Head of caudate nucleus (tissue), 42 donors: ENCODE results near the gene TADA2B.
A peak's percentile ranks its signal among the peaks of the same experiment; 100 is the strongest.
"Not testable (repeated sequence)": the region's sequence is repeated elsewhere in the genome, so short reads cannot be mapped to it uniquely, and the experiment has no call there.

Experiments used
- DNase-seq, 42 donors: peaks; one replicate each; pipeline versions ENCODE4 v3.0.0 to v3.0.0-alpha.2; 2020 to 2021; ENCODE audit warnings: mixed read lengths in 7 of 42
- intact Hi-C: fragments of 100-400 bp; cut with DNase I; formaldehyde crosslinking; loops from one replicate; pipeline ENCODE4 v1.15.0; 2022

TADA2B gene

DNA sequence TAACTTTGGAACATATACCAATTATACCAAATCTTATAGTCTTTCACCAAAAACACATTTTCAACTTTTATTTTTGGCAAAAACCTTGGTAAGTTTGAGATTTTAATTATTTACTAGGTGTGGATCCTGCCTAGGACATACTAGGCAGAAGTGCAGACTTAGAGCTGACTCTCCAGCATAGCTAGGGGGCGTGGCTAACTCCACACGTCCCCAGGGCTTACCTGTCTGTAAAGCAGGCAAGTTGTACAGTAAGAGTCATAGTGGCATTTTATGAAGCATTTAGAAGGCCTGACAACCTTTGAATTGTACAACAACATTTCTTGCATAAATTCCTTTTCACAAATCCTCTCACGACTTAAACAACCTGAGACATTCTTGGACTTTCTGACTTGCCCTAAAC lies 43.9 kb downstream of the TADA2B start:
- intact Hi-C loops, result no loop called here
- DNase-seq, result no peak

DNA sequence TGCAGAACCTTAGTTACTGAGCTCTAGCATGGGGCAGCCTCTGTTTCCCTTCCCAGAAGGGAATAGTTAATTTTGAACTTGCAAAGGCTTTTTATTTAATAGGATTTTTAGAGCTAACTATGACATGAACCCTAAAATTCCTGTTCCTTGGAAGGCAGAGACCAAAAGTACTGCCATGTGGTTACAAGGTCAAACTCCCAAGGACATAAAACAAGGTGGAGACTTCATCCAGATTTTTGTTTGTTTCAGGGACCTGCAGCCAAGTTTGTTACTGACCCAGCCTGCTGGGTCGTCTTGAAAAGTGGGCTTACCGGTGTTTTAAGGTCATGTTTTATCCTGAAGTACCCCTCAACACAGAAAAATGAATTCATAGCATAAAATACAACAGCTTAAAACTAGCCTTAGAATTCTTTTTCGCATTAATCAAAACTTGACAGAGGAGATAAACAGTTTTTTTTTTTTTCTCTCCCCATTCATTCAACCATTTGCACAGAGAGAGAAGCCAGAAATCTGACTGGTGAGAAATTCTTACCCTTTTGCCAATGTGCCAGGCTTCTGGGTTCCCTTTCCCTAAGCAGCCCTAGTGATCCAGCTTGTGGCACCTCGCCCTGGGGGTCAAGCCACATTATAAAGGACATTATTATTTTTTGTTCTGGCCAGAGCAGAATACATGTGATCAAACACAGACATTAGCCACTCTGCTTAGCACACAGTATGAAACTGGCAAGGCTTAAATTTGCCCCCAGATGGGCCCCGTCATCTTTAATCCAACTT lies 46.2 kb downstream of the TADA2B start:
- intact Hi-C loops, result no loop called here
- DNase-seq, result peak in 9 of 42 donors; percentile 9 to 51 (median 19)

DNA sequence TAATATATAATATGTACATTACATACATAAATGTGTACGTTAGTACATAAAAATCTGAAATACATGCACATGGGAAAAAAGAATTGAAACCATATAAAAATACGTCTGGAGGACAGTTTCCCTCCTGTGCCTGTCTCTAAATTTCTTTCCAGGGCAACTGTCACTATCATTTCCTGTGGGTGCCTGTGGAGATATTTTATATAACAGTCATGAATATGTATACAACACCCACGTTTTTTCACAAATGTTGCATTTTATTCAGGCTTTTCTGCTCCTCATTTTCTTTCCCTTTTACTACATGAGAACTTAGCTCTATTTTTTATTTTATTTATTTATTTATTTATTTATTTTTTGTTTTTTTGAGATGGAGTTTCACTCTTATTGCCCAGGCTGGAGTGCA lies 48.9 kb downstream of the TADA2B start:
- intact Hi-C loops, result no loop called here
- peak in 2 of 42 donors; percentile 1 to 16 for DNase-seq

DNA sequence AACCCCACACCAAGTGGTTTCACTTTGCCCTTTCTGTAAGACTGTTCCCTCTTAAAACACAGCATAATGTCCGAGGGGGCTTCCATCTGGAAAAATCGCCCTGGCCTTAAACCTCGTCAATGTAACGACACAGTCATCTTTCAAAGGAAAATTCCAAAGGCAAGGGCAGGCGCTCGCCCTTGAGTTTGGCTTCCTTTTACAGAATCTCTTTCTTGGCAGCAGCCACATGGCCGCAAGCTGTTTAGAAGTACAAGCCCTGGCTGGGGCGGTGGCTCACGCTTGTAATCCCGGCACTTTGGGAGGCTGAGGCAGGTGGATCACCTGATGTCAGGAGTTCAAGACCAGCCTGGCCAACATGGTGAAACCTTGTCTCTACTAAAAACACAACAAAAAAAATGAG lies 51.7 kb downstream of the TADA2B start:
- peak in 7 of 42 donors; percentile 9 to 41 (median 22) for DNase-seq
- intact Hi-C loops, result no loop called here

DNA sequence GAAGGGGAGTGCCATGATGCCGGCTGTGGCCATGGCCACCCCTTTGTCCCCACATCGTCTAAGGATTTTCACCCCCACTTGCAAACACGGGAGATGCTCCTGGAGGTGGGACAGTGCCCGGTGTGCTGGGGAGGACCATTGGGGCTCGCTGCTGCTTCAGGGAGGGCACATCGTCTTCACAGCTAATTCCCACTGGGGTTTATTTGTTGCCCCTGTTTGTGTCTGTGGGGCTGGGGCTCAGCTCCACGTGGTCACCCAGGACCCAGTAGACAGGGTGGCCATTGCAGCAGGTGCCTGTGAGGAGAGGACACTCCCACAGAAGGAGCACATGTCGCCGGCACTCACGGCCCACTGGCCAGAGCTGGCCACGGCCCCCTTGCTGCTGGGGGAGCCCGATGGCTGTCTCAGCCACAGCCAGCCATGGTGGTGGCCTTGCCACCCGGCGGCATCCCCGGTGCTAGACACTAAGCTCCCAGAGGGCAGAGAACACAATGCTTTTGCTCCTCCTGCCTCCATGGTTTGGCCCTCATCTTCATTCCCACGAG lies 52.5 kb downstream of the TADA2B start:
- intact Hi-C loops, result no loop called here
- DNase-seq, result peak in 3 of 42 donors; percentile 2 to 6 (median 3)

DNA sequence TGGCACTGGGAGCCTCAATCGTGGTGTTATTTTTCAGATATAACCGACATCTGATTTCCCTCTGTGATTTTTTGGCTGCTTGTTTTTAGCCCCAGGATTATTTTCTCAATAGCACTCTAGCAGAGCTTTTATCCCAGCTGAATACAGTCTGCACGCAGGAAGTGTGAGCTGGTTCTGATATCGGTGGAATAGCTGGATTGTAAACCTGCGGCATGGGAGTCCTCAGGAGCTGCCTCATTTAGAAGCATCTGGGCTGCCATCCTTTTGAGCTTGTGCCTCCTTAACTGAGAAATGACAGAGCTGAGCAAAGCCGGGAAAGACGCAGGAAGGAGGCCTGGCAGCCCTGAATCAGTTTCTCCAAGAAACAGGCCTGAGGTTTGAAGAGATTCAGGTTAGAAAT lies 53.1 kb downstream of the TADA2B start:
- intact Hi-C loops, result no loop called here

DNA sequence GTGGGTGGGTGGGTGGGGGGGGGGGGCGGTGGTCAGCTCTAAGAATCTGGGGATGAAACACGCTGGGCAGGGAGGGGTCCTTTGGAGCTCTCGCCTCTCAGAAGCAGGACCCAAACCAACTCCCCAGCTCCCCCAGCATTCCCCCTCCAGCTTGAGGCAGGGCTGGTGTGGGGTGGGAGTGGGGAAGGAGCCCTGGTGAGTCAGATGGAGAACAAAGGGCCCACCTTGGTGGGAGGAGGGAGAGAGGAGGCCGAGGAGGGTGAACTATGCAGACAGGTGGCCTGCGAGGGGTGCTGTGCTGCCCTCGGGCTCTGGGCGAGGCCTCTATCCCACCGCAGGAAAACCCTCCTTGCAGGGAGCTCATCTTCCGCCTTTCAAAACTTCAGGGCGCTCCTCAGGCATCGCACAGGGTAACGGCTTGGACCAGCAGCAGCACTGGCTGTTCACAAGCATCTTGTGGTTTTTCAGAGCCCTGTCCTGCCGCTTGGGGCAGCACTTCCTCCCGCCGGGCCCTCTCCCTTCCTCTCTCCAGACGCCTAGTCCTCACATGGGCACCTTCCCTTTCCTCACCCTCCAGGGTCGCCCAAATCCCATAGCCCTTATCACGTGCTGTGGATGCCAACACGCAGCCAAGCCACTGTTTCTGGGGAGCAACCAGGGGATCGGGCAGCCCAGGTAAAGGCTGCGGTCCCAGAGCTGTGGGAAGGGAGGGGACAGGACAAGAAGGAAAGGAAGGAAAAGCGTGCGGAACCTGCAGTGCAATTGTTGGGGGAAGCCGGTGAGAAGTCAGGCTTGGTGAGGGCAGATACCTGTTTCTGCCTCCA lies 58.7 kb downstream of the TADA2B start:
- intact Hi-C loops, result no loop called here
- peak; percentile 69 to 92 (median 84) for DNase-seq

More for the DNA sequence above, 53.1 kb downstream of the TADA2B start:
- peak in 4 of 42 donors; percentile 1 to 22 (median 7) for DNase-seq

DNA sequence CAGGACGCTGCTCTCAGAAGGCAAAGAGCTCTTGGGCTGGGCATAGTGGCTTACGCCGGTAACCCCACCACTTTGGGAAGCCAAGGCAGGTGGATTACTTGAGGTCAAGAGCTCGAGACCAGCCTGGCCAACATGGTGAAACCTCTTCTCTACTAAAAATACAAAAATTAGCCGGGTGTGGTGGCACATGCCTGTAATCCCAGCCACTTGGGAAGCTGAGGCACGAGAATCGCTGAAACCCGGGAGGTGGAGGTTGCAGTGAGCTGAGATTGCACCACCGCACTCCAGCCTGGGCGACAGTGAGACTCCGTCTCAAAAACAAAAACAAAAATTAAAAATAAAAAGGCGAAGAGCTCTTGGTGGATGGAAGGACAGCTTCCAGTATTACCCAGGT lies 59.3 kb downstream of the TADA2B start:
- DNase-seq, result peak in 2 of 42 donors; percentile 14 to 32
- intact Hi-C loops, result not testable (repeated sequence)

DNA sequence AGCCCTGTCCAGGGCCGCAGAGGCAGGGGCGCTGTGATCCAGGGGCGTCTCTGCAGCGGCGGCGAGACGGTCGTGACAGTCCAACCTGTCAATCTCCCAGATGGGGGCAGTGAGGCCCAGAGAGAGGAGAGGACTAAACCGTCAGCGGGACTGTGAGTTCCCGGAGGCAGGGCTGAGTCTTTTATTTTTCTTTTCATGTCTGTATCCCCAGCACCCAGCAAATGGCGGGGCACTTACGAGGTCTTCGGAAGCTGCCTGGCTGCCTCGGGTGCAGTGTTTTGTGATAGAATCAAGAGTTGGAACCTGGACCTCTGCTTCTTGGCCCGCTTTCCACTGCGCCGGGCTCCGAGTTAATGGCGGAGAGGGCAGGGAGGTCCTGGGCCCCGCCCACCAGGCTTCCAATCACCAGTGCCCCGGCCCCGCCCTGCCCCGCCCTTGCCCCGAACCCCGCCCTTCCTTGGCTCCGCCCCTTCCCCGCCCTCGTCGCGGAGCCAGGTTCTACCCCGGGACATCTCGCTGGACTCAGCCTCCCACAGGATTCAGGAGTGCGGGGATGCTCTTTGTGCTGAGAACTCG lies 59.9 kb downstream of the TADA2B start:
- peak; percentile 80 to 96 (median 92) for DNase-seq
- intact Hi-C loops, result no loop called here

DNA sequence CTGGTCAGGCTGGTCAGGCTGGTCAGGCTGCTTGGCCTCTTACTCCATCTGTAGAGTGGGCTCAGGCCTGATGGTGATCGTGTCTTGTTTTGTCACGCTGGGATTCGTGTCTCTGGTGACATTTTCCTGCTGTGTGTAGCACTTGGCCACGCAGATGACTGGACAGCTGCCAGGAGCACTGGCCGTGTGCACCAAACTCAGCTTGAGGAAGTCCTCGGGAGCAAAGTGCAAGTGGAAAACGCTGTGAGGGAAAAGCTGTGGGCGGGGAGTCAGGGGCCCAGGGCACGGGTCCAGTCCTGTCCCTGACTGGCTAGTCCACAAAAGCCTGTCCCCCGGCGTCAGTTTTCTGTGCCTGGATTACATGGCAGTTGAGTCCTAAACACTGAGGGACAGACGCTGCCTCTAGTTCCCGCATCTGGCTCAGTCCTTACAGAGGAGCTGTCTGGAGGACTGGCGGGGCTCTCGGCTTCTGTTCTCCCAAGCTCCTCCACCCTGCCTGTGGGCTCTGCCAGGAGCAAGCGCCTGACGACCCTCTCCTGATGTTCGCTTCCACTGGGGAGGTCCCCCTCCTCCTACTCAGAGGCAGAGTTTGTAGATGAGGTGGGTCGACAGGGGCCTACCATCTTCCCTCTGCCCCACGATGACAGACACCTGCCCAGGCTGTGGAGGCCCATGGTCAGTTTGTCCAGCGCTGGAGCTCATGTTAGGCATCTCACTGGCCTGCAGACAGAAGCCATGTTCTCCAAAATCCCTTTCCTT lies 60.6 kb downstream of the TADA2B start:
- DNase-seq, result peak in 36 of 42 donors; percentile 45 to 84 (median 66)
- intact Hi-C loops, result no loop called here

DNA sequence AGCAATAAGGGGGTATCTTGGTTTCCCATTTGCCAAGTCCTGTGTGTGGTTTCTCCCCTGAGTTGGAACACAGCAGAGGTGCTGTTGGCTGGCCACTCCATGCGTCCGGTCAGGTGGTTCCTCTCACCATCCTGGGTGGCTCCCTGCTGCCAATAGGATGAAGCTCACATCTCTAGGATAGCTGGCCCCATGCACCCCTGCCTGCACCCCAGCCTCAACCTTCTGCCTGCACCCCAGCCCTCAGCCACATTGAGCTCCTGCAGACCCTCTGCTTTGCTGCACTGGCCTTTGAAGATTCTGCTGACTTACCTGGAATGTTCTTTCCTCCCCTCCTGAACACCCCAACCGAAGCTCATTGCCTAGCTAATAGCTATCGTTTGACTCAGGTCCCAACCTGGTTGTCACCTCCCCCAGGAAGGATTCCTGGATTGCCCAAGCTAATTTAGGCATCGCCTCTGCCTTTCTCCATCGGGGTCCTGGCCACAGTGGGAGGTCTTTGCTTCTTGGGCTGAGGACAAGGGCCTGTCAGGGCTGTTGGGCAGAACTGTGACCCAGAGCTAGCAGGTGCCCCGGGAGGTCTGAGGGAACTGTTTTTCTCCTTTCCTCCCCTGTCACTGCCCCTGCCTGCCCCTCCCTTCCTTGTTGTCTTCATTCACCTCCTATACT lies 61.3 kb downstream of the TADA2B start:
- peak in 4 of 42 donors; percentile 3 to 15 (median 12) for DNase-seq
- intact Hi-C loops, result no loop called here

DNA sequence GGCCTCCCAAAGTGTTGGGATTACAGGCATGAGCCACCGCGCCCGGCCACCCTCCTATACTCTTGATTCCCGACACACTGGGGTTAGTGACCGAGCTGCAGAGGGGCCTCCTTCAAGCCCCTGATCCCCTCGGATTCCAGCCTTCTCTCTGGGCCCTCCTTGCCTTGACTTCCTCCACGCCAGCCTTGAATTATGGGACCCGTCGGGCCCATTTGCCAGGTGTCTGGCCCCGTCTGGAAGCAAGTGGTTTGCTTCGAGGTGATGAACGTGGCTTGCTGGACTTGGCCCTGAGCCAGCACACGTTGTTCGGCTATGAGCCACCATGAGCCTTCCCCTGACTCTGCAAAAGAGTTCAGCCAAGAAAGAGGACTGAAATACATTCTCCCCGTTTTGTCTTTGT lies 62.1 kb downstream of the TADA2B start:
- DNase-seq, result peak in 4 of 42 donors; percentile 5 to 31 (median 14)
- intact Hi-C loops, result no loop called here

DNA sequence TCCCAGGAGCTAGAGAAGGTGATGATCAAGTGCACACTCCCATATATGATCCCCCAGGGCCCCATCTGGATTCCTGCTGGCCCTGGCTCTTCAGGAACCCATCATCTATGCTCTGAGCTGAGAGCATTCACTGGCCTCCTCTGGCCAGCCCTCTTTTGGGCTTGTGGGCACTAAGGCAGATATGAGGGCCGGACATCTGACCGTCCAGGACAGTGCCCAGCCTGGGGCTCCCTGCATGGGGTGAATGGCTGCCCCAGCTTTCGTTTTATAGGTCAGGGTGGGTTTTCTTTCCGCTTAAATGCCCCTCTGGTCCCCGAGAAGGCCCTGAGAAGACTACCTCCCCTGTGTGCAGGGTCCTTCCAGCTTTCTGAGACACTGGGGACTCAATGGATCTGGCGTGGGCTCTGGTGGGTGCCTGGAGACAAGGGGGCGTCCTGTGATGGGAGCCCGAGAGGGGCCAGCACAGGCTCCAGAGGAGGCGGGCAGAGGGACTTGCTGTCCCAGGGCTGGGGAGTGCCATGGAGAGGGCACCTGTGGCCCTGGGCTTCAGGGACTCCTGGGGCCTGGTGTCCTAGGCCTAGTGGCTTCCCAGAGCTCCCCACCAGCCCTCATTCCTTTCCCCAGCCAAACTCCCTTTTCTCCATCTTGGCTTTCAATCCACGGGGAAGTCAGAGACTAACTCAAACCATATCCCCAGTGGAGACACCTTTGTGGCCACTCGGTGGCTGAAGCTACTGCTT lies 64.2 kb downstream of the TADA2B start:
- peak in 1 of 42 donors; percentile 6 for DNase-seq
- intact Hi-C loops, result no loop called here
